HTR-8/SVneo (cell line): ENCODE data around the gene CEP78.
"Not testable (repeated sequence)": the region's sequence is repeated elsewhere in the genome, so short reads cannot be mapped to it uniquely, and the experiment has no call there.

ENCODE experiments used
- DNase-seq: peaks from one replicate; pipeline ENCODE4 v3.0.0; 2011; ENCODE audit warnings: low spot score, mixed read lengths; ENCODE audit not compliant: insufficient read length
- FAIRE-seq: peaks from 2 replicates; lab custom pipeline; 2011; peaks lifted over from hg19 to GRCh38; lab: Jason Lieb, UNC

The CEP78 gene, protein sequence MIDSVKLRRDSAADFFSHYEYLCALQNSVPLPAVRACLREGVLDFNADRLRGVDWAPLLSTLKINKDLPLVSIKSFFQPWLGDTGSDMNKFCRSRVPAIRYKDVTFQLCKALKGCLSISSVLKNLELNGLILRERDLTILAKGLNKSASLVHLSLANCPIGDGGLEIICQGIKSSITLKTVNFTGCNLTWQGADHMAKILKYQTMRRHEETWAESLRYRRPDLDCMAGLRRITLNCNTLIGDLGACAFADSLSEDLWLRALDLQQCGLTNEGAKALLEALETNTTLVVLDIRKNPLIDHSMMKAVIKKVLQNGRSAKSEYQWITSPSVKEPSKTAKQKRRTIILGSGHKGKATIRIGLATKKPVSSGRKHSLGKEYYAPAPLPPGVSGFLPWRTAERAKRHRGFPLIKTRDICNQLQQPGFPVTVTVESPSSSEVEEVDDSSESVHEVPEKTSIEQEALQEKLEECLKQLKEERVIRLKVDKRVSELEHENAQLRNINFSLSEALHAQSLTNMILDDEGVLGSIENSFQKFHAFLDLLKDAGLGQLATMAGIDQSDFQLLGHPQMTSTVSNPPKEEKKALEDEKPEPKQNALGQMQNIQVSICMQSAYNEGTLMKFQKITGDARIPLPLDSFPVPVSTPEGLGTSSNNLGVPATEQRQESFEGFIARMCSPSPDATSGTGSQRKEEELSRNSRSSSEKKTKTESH

GRCh38 chr9:78235762-78236550 is at the start of gene CEP78:
TSS of gene CEP78 (plus strand) at chr9:78236075. CDS start at chr9:78236351, 276 bp downstream.
- DNase-seq (peak; percentile 90), FAIRE-seq (peak; percentile 80)

GRCh38 chr9:78187763-78188484 is 48.0 kb upstream of the CEP78 start:
- no peak for DNase-seq
- FAIRE-seq = no peak

DNA sequence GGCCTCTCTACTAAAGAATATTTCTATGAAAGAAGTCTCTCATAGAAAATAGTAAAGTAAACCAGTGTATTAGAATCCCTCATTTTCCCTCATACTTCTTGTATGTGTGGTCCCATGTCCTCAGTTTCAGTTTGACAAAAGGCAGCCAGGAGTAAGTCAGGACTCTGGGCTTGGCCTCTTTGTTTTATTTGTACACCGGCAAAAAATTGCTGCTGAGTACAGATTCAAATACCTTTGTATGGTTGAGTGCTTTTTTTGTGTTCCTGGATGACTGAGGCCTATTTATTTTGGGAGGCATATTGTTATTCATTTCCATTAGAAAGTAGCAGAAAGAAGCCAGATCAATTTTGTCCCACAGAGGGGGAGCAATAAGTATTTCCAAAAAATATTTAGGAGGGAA is 47.3 kb upstream of the CEP78 start:
- FAIRE-seq = no peak

GRCh38 chr9:78189001-78189400 is 46.9 kb upstream of the CEP78 start:
- DNase-seq (no peak), FAIRE-seq (no peak)

More for the DNA sequence above, 47.3 kb upstream of the CEP78 start:
- DNase-seq = no peak

- DNase-seq (no peak), FAIRE-seq (no peak)
Observed at GRCh38 chr9:78189461-78189860, 46.4 kb upstream of the CEP78 start.

DNA sequence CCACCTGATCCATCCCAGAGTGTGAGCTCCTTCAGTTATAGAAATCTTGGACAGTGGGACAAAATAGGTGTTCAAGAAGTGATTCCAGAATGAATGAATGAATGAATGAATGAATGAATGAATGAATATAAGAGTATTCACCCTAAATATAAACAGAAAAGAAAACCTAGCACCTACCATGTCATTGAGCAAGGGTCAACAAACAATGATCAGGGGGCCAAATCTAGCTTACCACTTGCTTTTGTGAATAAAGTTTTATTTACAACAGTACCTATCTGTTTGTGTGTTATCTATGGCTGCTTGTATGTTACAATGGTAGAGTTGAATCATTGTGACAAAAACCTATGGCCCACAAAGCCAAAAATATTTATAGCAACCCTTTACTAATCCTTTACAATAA is 43.9 kb upstream of the CEP78 start:
- FAIRE-seq = no peak
- no peak for DNase-seq

DNA sequence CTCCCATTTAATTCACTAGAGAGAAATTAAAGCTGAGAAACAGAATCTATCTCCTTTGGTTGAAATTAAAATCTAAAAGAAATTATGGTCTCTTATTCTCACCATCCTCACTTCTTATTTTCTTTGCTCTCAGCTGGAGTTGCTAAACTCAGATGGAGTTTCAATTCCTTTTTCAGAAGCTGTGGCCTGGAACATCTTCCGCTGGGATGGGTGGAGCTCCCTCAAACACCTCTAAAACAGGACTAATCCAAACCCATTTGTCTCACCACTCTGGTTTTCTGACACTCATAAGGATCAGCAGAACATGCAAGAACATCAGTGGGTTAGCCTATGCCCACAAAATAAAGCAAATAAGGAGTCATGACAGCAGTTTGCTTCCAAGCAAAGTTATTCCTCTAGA is 39.6 kb upstream of the CEP78 start:
- no peak for FAIRE-seq
- no peak for DNase-seq

DNA sequence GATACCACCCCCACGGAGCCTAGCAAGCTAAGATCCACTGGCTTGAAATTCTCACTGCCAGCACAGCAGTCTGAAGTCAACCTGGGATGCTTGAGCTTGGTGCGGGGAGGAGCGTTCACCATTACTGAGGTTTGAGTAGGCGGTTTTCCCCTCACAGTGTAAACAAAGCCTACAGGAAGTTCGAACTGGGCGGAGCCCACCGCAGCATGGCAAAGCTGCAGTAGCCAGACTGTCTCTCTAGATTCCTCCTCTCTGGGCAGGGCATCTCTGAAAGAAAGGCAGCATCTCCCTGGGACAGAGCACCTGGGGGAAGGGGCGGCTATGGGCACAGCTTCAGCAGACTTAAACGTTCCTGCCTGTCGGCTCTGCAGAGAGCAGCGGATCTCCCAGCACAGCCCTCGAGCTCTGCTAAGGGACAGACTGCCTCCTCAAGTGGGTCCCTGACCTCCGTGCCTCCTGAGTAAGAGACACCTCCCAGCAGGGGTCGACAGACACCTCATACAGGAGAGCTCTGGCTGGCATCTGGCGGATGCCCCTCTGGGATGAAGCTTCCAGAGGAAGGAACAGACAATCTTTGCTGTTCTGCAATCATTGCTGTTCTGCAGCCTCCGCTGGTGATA is 34.6 kb upstream of the CEP78 start:
- FAIRE-seq, DNase-seq: not testable (repeated sequence)

DNA sequence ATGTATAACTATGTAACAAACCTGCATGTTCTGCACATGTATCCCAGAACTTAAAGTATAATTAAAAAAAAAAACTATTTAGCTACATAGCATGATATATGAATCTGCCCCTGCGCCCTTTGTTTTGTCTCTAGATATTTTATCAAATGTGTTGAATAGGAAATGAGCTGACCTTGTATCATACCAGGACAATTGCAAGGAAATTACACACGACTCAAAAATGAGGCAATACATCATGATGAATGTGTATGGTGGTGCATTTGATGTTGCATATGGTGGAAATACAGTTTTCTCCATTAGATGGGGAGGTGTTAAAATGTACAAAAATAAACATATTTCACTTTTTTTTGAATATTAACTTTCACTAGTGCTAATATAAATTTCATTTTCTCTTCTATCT is 28.6 kb upstream of the CEP78 start:
- FAIRE-seq = no peak

GRCh38 chr9:78207901-78208300 is 28.0 kb upstream of the CEP78 start:
- FAIRE-seq = no peak
- no peak for DNase-seq

More for the DNA sequence above, 28.6 kb upstream of the CEP78 start:
- no peak for DNase-seq

- DNase-seq (no peak), FAIRE-seq (no peak)
Observed at GRCh38 chr9:78209127-78209526, 26.7 kb upstream of the CEP78 start.

DNA sequence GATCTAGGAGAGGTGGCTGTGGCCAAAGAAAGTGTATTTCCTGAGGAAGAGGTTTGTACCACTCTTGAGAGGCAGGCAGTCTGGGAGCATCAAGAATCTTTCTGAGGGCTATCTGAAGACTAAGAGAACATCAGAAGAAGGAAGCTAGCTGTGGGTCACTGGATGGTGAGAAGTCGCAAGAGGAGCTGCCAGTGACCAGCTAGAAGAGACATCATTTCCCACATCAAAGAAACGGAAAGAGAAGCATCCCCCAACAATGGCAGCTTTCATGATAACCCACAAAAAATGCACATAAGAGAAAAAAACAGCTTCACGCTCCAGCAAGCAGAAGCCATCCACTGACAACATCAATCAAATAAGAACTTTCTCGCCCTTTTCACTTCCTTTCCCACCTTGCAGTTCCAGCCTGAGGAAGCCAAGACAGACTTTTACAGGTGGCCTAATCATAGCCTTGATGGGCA is 25.0 kb upstream of the CEP78 start:
- DNase-seq (no peak), FAIRE-seq (no peak)

DNA sequence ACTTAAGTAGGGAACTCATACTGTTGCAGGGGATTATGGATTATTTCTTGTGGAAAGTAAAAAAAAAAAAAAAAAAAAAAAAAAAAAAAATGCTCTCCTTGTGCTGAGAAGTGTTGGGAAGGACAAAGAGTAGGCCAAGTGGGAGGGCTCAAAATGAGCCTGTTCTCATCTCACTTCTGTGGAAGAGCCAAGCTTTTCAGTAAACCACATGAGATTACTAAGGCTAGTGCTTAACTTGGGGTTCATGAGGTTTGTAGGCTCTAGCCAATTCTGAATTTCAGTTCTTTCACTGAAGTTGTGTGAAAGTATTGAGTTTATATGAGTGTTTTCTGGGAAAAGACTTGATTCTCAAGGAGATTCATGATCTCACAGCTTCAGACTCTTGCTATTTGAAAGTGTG is 23.0 kb upstream of the CEP78 start:
- DNase-seq = no peak
- FAIRE-seq = no peak

GRCh38 chr9:78213712-78214111 is 22.2 kb upstream of the CEP78 start:
- DNase-seq = no peak
- no peak for FAIRE-seq

DNA sequence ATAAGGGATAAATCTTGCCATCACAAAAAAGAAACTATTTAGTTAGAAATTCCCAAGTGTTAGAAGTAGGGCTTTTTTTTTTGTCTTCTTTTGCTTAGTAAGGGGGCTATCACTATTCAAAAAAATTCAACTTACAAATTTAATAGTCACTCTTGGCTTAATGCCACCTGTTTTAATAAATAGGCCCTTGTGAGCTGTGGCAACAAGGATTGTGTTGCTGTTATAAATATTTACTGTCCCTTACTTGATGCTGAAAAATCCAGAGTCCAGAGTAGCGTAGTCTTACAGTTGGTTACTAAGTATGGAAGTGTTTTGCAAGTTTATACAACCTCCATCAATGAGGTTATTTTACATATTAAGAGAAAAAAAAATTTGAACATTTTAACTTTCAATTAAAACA is 21.4 kb upstream of the CEP78 start:
- FAIRE-seq (no peak), DNase-seq (no peak)

- DNase-seq (no peak), FAIRE-seq (no peak)
Observed at GRCh38 chr9:78215706-78216105, 20.2 kb upstream of the CEP78 start.

- DNase-seq = no peak
- FAIRE-seq = no peak
Observed at GRCh38 chr9:78218890-78219289, 17.0 kb upstream of the CEP78 start.

DNA sequence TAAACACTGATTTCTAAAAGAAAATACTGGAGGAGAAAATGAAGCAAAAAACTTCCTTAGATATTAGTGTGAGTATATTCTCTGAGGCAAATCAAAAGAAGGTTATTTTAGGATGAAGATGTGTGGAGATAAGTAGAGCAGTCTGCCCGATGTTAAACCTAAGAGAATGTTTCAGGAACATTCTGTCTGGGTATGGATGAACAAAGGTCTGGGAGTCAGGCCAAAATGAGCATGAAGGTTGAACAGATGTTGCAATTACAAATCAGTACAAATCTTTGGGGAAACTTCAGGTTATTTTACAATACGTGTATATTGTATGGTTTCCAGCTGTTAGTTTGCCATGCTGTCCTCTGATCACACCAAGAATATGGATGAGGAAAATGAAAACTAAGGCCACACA is 14.4 kb upstream of the CEP78 start:
- no peak for DNase-seq
- no peak for FAIRE-seq

- not testable (repeated sequence) for FAIRE-seq
Observed at GRCh38 chr9:78221841-78222240, 14.0 kb upstream of the CEP78 start.

DNA sequence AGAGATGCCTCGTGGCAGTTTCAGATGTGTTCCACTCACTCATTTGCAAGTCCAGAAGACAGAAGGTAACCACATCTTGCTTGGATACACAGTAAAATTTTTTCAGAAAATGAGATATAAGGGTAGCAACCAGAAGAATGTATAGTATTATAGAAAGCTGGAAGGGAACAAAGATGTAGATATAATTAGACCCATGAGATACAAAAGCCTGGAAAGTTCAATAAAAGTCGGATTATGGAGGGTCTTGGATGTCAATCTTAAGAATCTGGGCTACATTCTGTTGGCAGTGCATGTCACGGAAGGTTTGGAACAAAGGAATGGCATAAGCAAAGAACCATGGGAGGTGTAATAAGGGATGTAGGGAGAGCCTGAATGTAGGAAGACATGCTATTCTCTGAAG is 5.1 kb upstream of the CEP78 start:
- FAIRE-seq (no peak), DNase-seq (no peak)

More at GRCh38 chr9:78221841-78222240, 14.0 kb upstream of the CEP78 start:
- DNase-seq = not testable (repeated sequence)
